ENCODE measurements around the gene FCMR.
"Not testable (repeated sequence)": the region's sequence is repeated elsewhere in the genome, so short reads cannot be mapped to it uniquely, and the experiment has no call there.

FCMR gene

DNA sequence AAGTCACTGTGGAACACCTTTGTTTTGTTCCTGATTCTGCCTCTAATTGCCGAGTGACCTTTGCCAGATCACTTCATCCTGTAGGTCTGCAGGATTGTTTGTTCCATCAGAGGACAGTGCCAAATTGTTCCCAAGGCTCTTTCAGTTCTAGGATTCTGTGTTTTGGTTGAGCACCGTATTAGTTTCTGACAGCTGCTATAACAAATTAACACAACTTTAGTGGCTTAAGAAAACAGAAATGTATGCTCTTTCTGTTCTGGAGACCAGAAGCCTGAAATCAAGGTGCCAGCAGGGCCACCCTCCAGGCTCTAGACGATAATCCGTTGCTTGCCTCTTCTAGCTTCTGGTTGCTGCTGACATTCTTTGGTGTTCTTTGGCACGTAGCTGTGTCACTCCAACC lies 27.9 kb upstream of the FCMR start:
- DNase-seq (ENCODE audit: low spot score), result no peak

- DNase-seq (ENCODE audit: low spot score), result no peak
These were observed 27.5 kb upstream of the FCMR start for GRCh38 chr1:206949208-206949607.

GRCh38 chr1:206947255-206947654 lies 25.5 kb upstream of the FCMR start:
- no peak for DNase-seq (ENCODE audit: low spot score)

- no peak for DNase-seq (ENCODE audit: low spot score)
These were observed 24.5 kb upstream of the FCMR start, which contains the start of gene PIGR for GRCh38 chr1:206946261-206946660. TSS of gene PIGR (minus strand) at chr1:206946466. CDS start at chr1:206940531, 5,935 bp downstream.

GRCh38 chr1:206945779-206946178 lies 24.0 kb upstream of the FCMR start:
- DNase-seq (ENCODE audit: low spot score), result no peak

- DNase-seq (ENCODE audit: low spot score), result no peak
These were observed 23.0 kb upstream of the FCMR start for GRCh38 chr1:206944703-206945102.

DNA sequence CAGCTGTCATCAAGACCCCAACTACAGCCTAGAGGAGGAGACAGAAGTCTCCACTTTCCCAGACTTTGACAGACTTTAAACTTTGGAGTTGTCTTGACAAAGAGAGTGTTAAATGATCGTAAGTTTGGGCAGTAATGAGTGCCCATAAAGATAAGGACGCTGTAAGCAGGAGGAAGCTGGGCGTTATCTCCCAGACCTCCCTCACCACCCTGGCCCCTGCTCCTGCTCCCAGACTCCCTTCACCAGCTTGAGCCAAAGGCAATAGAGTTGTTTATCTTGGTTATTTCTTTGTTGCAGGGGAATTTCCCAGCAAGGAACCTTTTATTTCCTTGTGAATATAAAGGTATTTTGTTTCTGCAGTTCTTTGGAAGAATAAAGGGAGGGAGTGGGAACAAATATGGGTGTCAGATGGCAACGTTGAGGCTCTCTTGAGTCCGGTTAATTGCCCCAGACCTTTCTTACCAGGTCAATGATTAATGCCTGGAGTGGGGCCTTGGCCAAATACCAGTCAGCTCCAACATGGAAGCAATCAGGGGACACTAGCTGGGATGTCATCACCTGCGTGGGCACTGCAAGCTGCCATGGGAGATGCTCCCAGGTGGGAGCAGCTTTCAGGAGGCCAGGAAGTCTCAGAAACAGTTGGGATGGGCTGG lies 20.2 kb upstream of the FCMR start:
- no peak for DNase-seq (ENCODE audit: low spot score)

DNA sequence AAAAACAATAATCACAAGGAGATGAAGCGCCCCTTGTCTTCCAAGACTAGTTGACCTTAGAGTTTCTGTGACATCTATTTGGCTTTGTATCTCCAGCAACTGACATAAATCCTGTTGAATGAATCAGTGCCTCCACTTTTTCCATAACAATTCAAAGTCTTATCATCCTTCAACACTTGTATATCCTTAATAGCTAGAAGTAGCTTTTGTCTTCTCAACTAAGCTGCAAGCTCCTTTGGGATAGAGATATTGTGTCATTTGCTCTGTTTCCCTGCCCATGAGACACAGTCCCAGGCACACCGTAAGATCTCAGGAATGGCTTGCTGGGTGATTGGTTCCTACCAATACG lies 18.8 kb upstream of the FCMR start:
- no peak for DNase-seq (ENCODE audit: low spot score)

DNA sequence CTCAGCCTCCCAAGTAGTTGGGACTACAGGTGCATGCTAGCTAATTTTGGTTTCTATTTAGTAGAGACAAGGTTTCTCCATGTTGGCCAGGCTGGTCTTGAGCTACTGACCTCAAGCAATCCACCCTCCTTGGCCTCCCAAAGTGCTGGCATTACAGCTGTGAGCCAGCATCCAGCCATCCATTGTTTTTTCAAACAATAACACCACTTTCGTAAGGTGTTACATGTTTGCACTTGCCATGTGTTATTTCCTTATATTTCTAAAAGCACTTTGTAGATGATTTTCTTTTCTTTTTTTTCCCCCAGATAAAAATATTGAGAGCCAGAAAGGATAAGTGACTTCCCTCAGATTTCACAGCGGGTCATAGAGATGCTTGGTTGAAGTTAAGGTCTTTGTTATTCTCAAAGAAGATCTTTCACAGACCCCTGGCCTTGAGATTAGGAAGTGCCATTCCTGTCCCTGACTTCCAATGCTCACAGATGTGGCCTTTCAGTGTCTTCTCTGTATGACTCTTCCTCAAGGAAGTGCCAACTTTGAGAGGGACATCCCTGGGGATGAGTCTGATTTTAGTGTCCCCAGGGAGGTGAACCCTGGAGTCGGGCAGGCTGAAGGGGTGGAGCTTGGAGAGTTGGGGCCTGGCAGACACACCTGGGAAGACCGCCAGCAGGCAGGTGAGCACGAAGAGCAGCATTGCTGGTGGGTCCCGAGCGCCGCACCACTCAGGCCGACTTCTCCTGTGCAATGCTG lies 18.3 kb upstream of the FCMR start:
- DNase-seq (ENCODE audit: low spot score), result no peak

DNA sequence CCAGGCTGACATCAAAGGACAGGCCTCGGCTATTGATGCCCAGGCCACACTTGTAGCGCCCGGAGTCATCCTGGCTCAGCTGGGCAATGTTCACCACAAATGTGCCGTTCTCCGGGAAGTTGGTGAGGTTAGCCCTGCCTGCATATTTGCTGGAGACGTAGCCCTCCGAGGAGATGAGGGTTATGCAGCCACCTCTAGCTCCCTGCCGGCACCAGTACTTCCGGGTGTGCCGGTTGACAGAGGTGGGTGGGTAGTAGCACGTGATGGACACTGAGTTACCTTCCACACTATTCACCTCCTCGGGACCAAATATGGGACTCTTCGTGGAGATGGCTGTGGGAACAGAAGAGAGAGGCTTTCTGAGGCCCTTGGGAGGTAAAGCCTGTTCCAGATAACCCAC lies 17.4 kb upstream of the FCMR start:
- DNase-seq (ENCODE audit: low spot score), result no peak

DNA sequence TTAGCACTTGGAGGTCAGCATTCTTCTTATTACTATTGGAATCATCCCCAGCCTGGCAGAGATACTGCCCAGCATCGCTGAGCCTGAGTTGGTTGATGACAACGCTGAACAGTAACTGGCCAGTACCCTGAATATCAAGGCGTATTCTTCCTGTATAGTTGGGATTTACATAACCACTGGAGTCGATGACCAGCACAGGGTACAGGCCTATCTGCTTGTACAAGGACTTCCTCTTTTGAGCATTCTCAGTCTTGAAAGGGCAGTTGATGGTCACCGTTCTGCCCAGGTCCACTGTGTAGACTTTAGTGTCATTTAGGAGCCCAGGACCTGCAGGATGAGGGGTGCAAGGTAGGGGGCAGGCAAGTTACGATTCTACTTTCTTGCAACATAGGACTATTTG lies 15.7 kb upstream of the FCMR start:
- DNase-seq (ENCODE audit: low spot score), result no peak

DNA sequence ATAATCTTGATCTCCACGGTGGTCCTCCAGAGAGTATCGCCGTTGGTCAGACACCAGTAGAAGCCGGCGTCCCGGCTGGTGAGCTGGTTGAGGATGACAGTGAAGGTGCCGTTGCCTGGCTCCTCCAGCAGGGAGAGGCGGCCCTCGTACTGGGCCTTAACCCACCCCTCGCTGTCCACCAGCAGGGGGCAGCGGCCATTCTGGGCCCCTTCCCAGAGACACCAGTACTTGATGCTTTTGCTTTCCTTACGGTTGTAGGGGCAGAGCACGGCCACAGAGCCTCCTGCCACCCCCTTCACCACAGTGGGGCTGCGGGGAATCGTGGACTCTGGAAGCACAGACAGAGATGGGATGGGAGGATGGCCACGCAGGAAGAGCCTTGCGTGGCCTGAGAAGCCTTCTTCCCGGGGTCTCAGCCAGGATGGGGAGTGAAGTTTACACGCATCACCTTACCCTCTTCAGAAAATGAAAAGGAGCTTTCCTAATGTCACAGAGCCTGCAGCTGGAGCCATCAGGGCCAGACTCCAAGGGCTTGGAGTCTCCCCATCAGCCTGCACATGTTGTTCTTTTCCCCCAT lies 13.8 kb upstream of the FCMR start:
- DNase-seq (ENCODE audit: low spot score), result peak; percentile 46

DNA sequence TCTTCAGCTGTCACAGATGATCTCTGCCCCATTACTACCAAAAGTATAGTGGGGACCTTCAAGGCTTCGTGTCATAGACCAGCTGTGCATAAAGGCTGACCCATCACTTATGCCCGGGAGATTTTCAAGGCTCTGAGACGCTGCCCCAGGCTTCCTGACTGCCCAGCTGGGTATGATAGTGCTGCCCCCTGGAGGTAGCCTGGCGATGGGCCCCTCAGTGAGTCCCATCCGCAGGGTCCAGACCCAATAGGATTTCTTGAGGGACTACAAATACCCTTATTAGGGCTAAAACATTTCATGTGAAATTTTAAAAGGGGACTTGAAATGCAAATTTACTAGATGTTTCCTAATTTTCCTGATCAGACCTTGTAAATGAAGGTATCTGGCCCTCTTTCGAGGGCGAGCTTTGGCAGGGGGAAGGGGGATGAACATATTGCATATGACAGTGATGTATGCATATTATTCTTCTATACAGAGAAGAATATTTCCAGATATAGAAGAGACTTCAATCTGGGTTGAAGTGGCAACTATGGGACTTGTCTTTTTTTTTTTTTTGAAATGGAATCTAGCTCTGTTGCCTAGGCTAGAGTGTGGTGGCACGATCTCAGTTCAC lies 11.7 kb upstream of the FCMR start:
- peak; percentile 41 for DNase-seq (ENCODE audit: low spot score)

GRCh38 chr1:206932177-206932576 lies 10.4 kb upstream of the FCMR start:
- no peak for DNase-seq (ENCODE audit: low spot score)

DNA sequence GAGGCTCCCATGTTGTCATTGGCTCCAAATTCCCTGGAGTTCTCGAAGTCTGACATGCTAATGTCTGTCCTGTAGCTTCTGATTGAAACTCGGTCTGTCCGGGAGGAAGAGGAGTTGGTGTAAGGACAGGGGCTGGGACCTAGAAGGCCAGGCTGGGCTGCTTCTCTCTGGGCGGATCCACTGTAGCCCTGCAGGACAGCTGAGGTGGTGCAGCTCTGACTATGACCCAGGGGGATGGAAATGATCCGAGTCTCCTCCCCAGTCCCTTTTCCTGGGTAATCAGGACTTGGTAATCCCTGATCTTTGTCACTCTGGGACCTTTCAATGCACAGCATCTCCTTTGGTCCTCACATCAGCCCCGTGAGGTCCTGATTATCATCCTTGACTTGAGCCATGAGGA lies 10.0 kb upstream of the FCMR start:
- no peak for DNase-seq (ENCODE audit: low spot score)

- DNase-seq (ENCODE audit: low spot score), result no peak
These were observed 8.6 kb upstream of the FCMR start for GRCh38 chr1:206930210-206930798.

DNA sequence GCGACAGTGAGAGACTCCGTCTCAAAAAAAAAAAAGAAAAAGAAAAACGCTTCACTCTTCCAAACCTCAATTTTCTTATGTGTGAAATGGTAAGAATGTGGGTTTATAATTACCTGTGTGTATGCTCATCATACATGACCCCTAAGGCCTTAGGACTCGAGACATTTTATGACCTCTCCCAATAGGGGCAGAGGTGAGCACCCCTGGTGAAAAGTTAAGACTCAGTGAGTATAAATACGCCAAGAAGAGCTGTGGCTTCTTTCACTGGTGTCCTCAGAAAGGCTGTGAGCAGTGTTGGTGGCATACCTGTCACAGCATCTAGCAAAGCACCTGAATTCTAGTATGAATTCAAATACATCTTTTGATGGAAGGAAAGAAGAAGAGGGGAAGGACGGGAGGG lies 7.8 kb upstream of the FCMR start:
- no peak for DNase-seq (ENCODE audit: low spot score)

DNA sequence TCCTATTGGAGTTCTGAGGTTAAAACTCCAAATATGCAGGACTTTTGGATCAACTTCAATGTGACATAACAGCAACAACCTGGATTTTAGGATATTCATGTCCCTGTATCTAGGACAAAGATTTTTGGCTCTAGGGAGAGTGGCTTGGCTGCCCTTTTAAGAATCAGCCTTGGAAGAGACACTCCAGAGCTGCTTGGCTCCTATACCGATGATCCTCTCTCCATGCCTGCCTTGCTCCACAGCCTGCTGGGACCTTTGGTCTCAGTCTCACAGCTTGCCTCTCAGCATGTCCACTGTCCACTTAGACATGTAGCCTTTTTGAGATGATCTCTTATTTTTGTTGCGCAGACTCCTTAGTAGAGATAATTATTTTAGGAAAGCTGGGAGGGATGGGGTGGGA lies 4.5 kb upstream of the FCMR start:
- DNase-seq (ENCODE audit: low spot score), result no peak

DNA sequence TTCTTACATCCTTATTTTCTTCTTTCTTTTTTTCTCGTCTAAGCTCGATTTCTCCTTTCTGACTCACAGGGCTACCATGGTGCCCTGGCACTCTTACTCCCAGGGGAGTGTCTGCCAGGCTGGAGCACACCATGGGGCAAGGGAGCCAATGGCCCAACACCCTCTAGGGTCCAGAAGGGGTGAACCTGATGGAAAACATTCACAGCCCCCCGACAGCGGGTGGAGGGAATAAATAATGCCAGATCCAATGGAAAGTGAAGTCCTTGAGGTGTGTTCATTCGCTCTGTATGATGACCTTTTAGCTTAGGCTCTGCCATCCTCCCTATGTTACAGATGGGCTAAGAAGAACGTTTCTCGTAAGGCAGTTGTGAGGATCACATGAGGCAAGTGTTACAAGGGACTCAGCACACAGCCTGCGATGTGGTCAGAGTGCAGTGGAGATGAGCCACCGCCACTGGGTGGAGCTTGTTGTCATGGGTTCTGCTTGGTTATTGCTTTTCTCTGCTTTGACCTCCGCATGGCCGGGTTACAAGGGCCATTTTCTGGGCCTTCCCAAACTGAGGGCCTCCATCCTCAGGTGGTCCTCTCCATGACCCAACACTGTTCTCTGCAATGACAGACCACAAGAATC lies 3.5 kb upstream of the FCMR start:
- DNase-seq (ENCODE audit: low spot score), result no peak

DNA sequence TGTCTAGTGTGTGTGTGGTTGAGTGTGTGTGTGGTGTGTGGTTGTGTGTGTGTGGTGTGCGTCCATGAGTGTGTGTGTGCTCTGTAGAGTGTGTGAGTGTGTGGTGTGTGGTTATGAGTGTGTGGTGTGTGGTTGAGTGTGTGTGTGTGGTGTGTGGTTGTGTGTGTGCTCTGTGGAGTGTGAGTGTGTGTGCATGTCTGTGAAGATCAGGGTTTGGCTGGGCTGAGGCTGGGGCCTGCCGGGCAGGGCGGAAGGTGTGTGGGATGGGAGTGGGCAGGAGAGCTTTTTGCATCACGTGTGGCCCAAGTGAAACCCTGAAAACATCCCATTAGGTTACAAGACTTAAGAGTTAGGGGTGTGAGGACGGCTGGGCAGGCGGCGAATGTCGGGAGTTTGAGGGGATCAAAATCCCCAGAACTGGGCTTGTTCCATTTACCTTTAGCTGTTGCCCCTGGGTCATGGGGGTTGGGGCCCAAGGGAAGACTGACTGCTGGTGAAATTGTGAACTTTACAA lies 2.9 kb upstream of the FCMR start:
- no peak for DNase-seq (ENCODE audit: low spot score)

- not testable (repeated sequence) for DNase-seq (ENCODE audit: low spot score)
These were observed 2.3 kb upstream of the FCMR start for GRCh38 chr1:206923961-206924557.

Measured in AG08396 (cell line).